Adipocyte (in vitro differentiated cells): ENCODE measurements around the gene TIMM50.

ENCODE experiments used
- DNase-seq: peaks from one replicate; pipeline ENCODE4 v3.0.0-alpha.2; 2015; ENCODE audit warnings: low read depth
- H3K27me3 ChIP-seq: replicated peaks from 2 replicates; pipeline ENCODE4 v1.7.0; 2013; ENCODE audit warnings: mild to moderate bottlenecking, low read length, moderate library complexity; ENCODE audit not compliant: control insufficient read depth, insufficient read depth
- H3K36me3 ChIP-seq: 2 replicates; pipeline ENCODE4 v1.7.0; 2013; ENCODE audit warnings: low read length, mild to moderate bottlenecking, moderate library complexity; ENCODE audit not compliant: control insufficient read depth, insufficient read depth, severe bottlenecking
- H3K4me1 ChIP-seq: 2 replicates; pipeline ENCODE4 v1.7.0; 2013; ENCODE audit warnings: mild to moderate bottlenecking, low read length, moderate library complexity; ENCODE audit not compliant: control insufficient read depth, insufficient read depth
- H3K4me3 ChIP-seq: 2 replicates; pipeline ENCODE4 v1.7.0; 2013; ENCODE audit warnings: mild to moderate bottlenecking, low read length, moderate library complexity
- H3K9ac ChIP-seq: 2 replicates; pipeline ENCODE4 v1.7.0; 2013; ENCODE audit warnings: mild to moderate bottlenecking, low read length, moderate library complexity
- H3K9me3 ChIP-seq: 2 replicates; pipeline ENCODE4 v1.7.0; 2013; ENCODE audit warnings: mild to moderate bottlenecking, low read length, moderate library complexity; ENCODE audit not compliant: control insufficient read depth

TIMM50 gene

DNA sequence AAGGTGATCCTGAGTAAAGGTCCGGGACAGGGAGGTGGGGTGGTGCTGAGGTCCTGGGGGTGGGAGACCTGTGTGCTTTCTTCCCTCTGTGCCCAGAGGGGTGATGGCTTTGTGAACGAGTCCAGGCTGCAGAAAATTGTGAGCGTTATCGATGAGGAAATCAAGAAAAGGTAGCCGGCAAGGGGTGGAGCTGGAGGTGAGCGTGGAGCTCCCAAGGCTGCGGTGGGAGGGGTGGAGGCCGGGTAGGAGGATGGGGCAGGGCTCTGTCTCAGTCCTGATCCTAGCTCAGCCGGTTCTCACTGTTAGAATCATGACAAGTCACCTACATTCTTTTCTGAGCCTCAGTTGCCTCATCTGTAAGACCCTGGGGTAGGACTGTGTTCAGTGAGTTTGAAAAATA, 38.3 kb downstream of the TIMM50 start:
- no peaks in the 10 kb centered on the region for H3K36me3 ChIP-seq
- no peak overlapping the region for H3K4me3 ChIP-seq
- peaks cover 29% of the 10 kb centered on the region for H3K27me3 ChIP-seq
- no peak for DNase-seq
- H3K9me3 ChIP-seq: no peaks in the 10 kb centered on the region
- H3K9ac ChIP-seq: no peak overlapping the region
- H3K4me1 ChIP-seq: no peaks in the 10 kb centered on the region

DNA sequence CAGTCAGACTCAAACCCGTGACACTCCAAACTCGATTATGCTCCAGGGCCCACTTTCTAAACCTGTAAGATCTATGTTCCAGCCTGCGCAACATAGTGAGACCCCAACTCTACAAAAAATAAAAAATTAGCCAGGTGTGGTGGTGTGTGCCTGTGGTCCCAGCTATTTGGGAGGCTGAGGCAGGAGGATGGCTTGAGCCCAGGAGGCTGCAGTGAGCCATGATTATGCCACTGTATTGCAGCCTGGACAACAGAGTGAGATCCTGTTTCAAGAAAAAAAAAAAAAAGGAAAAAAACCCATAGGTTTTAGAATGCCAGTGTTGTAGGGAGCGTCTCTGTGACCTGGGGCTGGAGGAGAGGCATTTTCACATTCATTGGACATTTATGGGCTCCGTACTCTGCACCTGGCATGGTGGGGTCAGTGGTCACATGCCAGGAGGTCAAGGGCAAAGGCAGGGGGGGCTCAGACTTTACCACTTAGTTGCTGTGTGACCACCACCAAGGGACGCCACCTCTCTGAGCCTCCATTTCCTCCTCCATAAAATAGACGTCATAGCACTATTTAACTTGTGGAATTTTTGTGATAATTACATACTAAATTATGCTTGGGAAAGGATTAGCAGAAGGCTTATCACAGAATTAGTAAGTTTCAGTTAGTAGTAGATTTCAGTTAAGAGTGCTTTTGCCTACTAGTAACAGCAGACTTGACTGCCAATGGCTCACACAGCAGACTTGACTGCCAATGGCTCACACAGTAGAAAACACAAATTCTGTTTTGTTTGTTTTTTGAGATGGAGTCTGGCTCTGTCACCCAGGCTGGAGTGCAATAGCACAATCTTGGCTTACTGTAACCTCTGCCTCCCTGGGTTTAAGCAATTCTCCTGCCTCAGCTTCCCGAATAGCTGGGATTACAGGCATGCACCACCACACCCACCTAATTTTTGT, 40.2 kb downstream of the TIMM50 start:
- Histone ChIP-seq H3K27me3 (peaks cover 11% of the 10 kb centered on the region), H3K4me1 (no peaks in the 10 kb centered on the region), H3K9me3 (no peaks in the 10 kb centered on the region), H3K4me3 (no peak overlapping the region), H3K9ac (no peak overlapping the region), H3K36me3 (no peaks in the 10 kb centered on the region)
- DNase-seq: no peak

DNA sequence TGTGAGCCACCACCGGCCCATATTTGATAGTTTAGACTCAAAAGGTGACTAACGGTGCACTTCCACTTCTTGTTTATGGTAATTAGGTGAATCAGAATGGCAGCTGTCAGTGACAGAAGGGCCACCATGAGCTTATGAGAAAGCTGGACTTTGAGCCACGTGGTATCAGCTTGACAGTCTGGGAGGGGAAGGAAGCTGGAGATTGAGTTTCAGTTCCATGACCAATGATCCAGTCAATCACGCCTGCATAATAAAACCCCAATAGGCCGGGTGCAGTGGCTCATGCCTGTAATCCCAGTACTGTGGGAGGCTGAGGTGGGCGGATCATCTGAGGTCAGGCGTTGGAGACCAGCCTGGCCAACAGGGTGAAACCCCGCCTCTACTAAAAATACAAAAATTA, 43.9 kb downstream of the TIMM50 start:
- no peaks in the 10 kb centered on the region for H3K9me3 ChIP-seq
- H3K4me3 ChIP-seq: no peak overlapping the region
- H3K27me3 ChIP-seq: no peaks in the 10 kb centered on the region
- H3K36me3 ChIP-seq: no peaks in the 10 kb centered on the region
- DNase-seq: no peak
- no peaks in the 10 kb centered on the region for H3K4me1 ChIP-seq
- H3K9ac ChIP-seq: no peak overlapping the region

DNA sequence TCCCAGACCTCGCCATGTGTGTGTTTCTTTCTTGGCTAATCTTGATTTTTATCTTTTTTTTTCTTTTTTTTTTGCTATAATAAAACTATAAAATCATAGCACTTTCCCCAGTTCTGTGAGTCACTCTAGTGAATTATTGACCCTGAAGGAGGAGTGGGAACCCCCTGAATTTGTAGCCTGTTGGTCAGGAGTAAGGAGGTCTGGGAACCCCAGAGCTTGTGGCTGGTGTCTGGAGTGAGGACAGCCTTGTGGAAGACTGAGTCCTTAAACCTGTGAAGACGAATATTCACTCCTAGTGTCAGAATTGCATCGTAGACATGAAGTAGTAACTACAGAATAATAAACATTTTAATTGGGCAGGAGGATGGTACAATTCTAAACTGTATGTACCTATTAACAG, 44.6 kb downstream of the TIMM50 start:
- no peak for DNase-seq
- Histone ChIP-seq H3K36me3 (no peaks in the 10 kb centered on the region), H3K4me3 (no peak overlapping the region), H3K4me1 (no peaks in the 10 kb centered on the region), H3K9ac (no peak overlapping the region), H3K27me3 (no peaks in the 10 kb centered on the region), H3K9me3 (no peaks in the 10 kb centered on the region)

DNA sequence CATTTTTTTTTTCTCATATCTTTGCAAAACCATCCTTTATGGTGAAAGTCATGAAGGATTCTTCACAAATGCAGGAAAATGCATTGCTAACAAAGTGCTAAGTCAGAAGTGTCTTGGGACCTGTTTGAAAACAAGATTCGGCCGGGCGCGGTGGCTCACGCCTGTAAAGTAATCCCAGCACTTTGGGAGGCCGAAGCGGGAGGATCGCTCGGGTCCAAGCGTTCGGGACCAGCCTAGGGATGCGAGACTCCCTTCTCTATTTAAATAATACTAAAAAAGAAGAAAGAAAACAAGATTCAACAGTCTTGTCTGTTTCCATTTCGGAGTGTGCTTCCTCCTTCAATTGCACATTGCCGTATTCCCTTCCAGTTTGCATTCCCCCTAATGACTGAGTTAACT, 51.2 kb downstream of the TIMM50 start:
- Histone ChIP-seq H3K4me1 (peaks cover 7% of the 10 kb centered on the region), H3K27me3 (no peaks in the 10 kb centered on the region), H3K9me3 (no peaks in the 10 kb centered on the region), H3K9ac (peak overlapping the region; percentile 94), H3K4me3 (peak overlapping the region; percentile 96), H3K36me3 (no peaks in the 10 kb centered on the region)
- DNase-seq: no peak

DNA sequence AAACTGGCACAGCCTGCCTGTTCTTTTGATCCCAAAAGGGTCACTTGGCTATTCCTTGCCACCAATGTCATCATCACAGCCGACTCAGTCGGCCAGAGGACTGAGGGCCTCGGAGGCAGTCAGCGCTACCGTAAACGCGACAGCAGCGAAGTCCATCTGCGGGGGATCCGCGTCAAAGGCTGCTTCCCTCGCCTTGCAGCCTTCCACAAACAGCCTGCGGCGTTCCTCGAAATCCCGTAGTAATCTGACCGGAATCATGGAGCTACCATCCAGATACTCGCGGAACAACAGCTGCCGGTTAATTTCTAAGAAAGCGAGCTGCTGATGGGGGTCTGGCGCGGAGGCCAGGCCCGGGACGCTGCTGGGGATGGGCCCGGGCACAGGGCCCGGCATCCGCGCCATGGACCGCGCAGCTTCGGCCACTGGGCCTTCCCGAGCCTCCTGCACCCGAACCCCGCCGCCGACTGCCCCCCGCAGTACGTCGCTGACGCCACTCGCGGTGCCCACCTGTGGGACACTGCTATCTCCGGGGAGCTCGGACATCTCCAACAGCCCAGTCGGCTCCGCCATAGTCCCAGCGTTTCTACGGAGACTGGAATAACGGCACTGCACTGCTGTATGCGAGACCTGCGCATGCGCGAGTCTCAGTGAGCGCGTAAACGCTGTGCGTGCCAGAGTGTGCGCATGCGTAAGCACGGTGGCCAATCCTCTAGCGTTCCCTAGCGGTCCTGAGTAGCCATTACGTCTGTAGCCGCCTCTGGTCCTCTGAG, 51.8 kb downstream of the TIMM50 start, which contains the start of gene EID2B:
Gene EID2B (minus strand): TSS at position 620 of the 770 bp plus-strand sequence. CDS start 50 bp downstream, at position 570.
- DNase-seq: peak; percentile 99
- H3K9me3 ChIP-seq: no peaks in the 10 kb centered on the region
- H3K4me1 ChIP-seq: peaks cover 7% of the 10 kb centered on the region
- H3K36me3 ChIP-seq: no peaks in the 10 kb centered on the region
- peak within 1 kb of the TSS; percentile 96 for H3K4me3 ChIP-seq
- peak within 1 kb of the TSS; percentile 94 for H3K9ac ChIP-seq
- H3K27me3 ChIP-seq: no peaks in the 10 kb centered on the region

DNA sequence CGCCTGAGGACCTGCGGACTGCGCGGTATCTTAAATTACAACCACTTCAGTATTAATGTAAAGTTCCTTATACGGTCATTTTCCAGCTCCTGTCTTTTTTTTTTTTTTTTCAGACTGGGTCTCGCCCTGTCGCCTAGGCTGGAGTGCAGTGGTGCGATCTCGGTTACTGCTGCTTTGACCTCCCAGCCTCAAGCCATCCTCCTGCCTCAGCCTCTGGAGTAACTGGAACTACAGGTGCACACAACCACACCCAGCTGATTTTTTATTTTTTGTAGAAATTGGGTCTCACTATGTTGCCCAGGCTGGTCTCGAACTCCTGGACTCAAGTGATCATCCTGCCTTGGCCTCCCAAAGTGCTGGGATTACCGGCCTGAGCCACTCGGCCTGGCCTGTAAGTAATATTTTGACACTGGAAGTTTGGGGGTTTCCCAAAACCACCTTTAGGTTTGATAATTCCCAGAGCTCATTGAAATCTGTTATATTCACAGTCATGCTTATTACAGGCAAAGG, 52.4 kb downstream of the TIMM50 start:
- Histone ChIP-seq H3K9ac (peak overlapping the region; percentile 24), H3K4me3 (peak overlapping the region; percentile 96)

DNA sequence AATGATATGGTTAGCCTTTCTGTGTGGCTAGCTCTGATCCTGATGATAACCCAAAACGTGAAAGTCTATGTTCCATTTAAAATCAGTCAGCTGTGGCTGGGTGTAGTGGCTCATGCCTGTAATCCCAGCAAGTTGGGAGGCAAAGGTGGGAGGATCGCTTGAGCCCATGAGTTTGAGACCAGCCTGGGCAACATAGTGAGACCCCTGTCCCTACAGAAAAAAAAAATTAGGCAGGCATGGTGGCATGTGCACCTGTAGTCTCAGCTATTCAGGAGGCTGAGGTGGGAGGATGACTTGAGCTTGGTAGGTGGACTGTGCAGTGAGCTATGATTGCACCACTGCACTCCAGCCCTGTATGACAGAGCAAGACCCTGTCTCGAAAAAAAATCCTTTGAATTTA, 53.2 kb downstream of the TIMM50 start:
- H3K36me3 ChIP-seq: no peaks in the 10 kb centered on the region
- peaks cover 15% of the 10 kb centered on the region for H3K4me1 ChIP-seq
- H3K9me3 ChIP-seq: no peaks in the 10 kb centered on the region
- no peaks in the 10 kb centered on the region for H3K27me3 ChIP-seq
- no peak overlapping the region for H3K9ac ChIP-seq
- DNase-seq: no peak
- no peak overlapping the region for H3K4me3 ChIP-seq

More for the DNA sequence above, 52.4 kb downstream of the TIMM50 start:
- Histone ChIP-seq H3K27me3 (no peaks in the 10 kb centered on the region), H3K4me1 (peaks cover 8% of the 10 kb centered on the region), H3K9me3 (no peaks in the 10 kb centered on the region), H3K36me3 (no peaks in the 10 kb centered on the region)
- DNase-seq: no peak

DNA sequence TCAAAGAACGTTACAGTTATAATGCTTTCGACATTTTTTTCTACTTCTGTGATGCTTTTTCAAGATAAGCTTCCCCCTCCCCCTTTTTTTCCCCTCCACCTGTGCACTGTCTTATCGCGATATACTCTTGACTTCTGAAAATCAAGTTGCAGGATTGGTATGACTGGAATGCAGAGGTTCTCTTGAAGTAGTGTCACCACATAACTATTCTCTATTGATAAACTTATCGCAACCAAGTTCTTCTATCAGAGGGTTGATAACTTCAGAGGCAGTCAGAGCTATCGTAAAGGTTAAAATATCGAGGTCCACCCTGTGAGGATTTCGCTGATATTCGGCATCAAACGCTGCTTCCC, 58.5 kb downstream of the TIMM50 start:
- no peaks in the 10 kb centered on the region for H3K36me3 ChIP-seq
- H3K4me1 ChIP-seq: peaks cover 16% of the 10 kb centered on the region
- H3K9ac ChIP-seq: peak overlapping the region; percentile 87
- no peak for DNase-seq
- H3K4me3 ChIP-seq: peak overlapping the region; percentile 86
- H3K27me3 ChIP-seq: no peaks in the 10 kb centered on the region
- H3K9me3 ChIP-seq: no peaks in the 10 kb centered on the region

DNA sequence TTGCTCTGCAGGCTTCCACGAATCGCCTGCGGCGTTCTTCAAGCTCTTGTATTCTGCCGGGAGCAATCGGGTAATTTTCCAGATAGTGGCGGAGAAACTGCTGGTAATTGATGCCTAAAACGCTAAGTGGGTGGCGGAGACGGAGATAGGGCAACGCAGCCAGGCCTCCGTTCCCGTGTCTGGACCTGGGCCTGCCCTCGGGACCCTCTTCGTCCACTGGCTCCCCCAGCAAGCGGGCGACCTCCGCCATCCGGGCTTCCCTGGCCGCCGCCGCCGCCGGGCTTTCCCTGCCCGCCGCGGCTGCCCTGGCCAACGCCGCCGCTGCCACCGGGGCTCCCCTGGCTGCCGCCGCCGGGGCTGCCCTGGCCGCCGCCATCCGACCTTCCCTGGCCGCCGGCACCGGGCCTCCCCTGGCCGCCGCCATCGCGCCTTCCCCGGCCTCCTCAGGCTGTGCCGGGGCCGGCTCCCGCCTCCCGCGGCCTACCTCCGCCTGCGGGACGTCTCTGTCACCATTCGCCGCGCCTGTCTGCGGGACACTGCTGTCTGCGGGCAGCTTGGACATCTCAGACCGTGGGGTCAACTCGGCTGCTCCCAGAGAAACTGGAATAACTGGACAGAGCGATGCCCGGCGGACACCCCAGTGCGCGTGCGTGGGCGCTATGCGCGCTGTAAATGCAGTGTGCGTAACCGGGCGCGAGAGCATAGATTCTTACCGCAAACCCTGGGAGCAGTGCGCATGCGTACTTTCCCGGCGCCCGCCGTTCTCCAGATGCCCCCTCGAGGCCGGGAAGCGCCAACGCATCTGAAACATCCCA, 59.1 kb downstream of the TIMM50 start, which contains the start of gene EID2:
Gene EID2 (minus strand): TSS at position 644 of the 815 bp plus-strand sequence. CDS start 82 bp downstream, at position 562.
- H3K9me3 ChIP-seq: no peaks in the 10 kb centered on the region
- H3K9ac ChIP-seq: peak within 1 kb of the TSS; percentile 87
- no peaks in the 10 kb centered on the region for H3K27me3 ChIP-seq
- peaks cover 16% of the 10 kb centered on the region for H3K4me1 ChIP-seq
- peak; percentile 98 for DNase-seq
- H3K4me3 ChIP-seq: peak within 1 kb of the TSS; percentile 86
- H3K36me3 ChIP-seq: no peaks in the 10 kb centered on the region
